ENCODE results near the gene BMP7.
"Not testable (repeated sequence)": the region's sequence is repeated elsewhere in the genome, so short reads cannot be mapped to it uniquely, and the experiment has no call there.

Gene BMP7

DNA sequence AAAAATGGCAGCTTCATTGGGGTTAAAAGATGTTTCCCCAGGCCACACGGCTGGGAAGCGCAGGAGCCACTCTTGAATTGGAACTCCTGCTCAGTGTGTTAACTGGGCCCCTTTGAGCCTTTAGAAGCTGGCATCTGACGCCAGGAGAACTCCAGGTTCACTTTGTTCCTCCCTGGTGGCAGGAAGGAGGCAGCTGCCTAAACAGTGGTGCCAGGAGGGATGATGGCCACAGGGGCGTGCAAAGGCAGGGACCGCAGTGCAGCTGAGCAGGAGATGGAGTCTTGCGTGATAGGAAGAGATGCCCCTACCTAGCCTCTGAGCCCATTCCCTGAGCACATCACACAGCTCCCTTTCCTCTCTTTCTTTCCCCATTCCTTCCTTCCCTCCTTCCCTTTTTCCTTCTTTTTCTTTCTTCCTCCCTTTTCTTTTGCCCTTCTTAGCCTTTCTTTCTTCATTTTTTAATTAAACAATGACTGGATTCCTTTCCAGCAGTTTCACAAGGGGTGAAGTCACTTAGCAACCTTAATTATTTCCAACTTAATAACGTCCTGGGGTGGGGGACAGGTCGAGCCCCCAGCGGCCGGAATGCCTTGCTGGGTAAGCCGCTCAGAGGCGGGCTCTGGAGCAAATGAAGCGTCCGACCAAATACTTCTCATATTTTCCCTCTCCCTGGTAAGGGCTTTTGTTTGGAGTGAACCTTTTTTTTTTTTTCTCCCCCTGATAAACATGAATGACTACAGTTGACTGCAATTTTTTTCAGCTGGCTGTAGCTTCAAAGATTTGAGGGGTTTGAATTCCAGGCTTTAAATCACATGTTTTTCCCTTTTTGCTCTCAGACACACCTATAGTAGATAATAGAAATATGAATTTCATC lies 20.8 kb upstream of the BMP7 start:
- DNase-seq, result no peak

DNA sequence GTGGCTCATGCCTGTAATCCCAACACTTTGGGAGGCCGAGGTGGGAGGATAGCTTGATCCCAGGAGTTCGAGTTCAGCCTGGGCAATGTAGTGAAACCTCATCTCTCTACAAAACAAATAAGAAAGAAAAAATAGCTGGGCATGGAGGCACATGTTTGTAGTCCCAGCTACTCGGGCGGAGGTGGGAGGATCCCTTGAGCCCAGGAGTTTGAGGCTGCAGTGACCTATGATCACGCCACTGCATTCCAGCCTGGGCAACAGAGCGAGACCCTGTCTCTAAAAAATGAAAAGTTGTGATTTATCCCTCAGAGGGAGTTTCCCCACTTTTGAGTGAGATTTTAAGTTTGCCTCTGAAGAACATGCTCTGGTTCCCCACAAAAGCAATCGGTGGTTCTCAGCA lies 17.4 kb upstream of the BMP7 start:
- no peak for DNase-seq

DNA sequence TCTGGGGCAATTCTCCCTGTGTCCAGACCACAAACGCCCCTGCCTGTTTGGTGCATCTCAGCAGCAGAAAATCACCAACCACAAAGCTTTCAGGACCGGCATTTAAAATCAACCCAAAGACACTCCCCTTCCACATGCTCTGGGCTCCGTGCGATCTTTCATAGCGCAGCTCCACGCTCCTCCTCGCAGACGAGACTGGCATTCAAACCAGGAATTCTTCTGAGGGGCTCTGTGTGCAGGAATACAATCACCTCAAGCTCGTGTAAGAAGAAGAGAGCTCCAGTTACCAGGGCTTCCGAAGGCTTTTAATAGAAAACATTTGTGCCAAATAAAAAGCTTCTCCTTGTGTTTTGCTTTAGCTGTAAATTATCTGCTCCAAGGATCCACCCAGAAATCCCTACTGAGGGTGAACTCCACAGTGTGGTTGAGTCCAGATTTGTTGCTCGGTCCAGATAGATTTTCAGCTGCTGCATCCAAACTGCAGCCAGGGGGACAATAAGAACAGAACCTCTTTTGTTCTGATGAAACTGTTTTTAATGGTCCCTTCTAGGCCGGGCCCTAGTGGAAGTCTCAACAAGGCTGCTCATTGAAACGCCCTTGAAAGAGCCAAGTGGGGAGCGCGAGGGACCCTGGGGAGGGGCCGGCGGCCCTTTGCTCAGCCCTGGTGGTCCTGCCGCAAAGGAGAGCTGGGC lies 16.4 kb upstream of the BMP7 start:
- no peak for DNase-seq

DNA sequence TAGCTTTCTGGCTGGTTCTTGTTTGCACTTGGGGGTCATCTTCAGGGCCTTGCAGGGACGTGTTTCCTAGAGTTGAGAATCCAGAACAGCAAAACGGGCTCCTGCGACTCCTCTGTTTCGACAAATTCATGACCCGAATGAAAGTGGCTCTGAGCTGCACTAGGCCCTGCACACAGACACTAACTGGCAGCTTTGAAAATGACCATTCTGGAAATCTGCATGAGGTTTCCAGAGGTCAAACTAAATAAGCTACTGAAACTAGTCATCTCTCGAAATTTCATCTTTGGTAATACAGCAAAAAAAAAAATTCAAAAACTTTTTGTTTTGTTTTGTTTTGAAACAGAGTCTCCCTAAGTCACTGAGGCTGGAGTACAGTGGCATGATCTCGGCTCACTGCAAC lies 15.5 kb upstream of the BMP7 start:
- DNase-seq, result no peak

DNA sequence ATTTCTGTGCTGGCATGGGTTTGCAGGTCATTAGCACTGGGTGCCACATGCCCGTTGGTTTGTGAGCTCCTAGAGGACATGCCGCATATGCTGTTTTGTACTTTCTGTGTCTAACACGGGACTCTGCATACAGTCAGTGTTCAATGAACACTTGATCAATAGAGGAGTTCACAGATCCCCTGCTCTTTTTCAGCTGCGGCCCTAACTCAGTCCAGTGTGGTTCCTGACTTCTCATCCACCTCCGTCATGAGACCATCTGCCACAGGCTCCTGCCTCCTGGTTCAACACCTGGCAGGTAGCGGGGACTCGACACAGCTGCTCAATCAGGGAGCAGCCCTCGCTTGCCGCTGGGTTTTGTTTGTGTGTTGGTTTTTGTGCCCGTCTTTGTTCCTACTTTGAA lies 13.8 kb upstream of the BMP7 start:
- DNase-seq, result no peak

DNA sequence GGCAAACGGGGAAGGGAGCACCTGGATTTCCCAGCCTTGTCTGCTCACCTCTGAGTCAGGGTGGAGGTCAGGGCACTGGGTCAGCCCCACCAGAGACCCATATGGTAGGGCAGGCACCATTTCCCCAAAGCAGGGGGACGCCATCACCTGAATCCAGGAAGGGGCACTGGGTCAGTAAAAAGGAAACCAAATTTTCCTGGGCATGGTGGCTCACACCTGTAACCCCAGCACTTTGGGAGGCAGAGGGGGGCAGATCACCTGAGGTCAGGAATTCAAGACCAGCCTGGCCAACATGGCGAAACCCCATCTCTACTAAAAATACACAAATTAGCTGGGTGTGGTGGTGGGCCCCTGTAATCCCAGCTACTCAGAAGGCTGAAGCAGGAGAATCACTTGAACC lies 13.1 kb upstream of the BMP7 start:
- DNase-seq, result not testable (repeated sequence)

DNA sequence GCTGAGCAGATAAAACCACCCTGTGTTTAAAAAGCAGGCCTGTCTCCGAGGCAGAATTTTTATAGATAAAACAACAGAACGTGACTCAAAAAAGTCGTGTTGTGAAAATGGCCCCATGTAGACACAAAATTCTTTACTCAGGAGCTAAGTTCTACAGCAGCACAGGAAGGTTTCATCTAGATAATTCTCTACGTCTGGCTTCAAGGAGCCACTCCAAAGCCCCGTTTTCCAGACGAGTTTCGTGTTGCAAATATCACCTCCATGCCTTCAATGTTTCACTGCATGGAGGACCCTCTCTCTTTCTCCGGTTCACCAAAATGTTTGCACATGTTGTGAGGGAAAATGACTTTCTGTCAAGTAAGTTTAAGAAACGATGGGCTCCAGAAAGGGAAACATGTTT lies 12.0 kb upstream of the BMP7 start:
- DNase-seq, result no peak

DNA sequence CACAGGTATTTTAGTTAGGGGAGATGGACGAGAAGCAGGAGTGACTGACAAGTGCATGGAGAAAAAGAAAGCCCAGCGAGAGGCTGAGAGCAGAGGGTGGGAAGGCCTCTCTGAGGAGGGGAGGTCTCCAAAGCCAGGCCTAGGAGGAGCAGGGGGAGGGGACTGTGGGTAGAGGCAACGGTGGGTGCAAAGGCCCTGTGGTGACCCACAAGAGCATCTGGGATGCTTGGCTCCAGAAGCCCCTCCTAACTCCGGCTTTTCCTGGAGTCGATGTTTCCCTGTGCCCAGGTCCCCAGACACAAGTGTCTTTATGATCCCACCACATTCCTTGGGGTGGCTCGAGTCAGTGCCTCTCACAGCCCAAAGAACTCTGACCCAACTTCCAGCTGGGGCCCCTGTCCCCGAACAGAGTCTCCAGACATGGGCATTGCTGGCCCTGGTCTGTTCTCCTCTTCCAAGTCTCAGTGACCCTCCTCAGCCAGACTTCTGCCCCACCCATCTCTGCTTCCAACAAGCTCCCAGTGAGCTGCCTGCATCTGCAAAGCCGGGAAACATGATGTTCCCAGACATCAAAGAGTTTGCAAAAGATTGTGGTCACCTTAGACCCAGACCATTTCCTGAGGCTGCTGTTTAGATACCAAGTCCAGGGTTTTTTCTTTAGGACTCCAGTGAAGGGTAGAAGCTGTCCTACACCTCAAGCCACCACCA lies 11.1 kb upstream of the BMP7 start:
- no peak for DNase-seq

DNA sequence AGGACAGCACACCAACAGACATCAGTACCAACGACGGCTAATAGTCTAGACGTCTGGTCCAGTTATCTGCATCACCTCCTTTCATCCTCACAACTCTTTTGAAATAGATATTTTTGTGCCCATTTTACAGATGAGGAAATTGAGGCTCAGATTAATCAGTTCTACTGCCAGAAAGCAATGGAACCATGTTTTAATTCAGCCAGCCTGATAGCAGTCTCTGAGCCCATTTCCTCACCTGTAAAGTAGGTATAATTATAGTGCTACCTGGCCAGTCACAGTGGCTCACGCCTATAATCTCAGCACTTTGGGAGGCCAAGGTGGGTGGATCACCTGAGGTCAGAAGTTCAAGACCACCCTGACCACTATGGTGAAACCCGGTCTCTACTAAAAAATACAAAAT lies 9.8 kb upstream of the BMP7 start:
- DNase-seq, result no peak

DNA sequence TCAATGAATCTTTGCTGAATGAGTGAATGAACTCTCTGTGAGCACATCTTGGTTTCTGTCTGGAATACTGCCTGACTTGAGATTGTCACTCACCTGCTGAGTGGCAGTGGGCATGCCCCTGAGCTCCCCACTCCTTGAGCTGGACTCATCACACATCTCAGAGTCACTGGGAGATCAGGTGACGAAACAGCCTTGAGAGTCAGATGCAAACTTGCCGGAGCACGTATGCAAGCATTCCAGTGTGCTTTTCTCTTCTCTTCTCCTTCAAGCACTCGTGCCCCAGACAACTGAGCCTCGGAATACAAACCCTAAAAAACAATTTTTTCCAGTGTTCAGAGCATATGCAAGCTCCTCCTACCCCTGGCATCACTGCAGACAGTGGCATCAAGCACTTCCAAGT lies 9.4 kb upstream of the BMP7 start:
- DNase-seq, result no peak

DNA sequence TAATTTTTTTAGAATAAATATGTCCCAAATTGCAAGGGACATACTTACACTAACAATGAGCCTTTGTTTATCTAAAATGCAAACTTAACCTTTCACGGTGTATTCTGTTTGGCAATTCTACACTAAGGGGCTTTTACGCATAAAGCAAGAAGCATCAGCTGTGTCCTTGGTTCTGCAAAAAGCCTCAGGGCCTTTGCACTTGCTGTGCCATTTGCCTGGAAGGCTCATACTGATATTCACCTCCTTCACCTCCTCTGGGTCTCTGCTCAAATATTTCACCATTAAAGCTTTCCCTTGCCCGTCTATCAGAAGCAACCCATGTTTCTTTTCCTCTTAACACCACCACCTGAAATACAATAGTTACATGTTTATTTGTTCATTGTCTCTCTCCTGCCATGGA lies 8.9 kb upstream of the BMP7 start:
- DNase-seq, result no peak

DNA sequence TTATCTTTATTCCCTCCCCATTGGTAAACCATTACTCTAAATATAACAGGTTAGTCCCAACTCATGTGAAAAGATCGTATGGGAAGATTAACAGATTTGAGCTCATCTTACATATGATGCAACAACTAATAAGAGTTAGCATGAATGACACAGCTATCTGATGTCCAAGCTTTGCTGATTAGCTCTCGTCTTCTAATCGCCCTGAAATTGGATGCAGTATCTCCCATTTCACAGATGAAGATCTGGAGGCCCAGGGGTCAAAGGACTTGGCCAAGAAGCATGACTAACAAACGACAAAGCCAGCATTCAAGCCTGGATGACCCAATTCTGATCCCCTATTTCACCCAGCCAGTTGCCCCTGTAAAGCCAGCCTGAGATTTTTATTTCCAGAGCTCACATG lies 8.4 kb upstream of the BMP7 start:
- no peak for DNase-seq

DNA sequence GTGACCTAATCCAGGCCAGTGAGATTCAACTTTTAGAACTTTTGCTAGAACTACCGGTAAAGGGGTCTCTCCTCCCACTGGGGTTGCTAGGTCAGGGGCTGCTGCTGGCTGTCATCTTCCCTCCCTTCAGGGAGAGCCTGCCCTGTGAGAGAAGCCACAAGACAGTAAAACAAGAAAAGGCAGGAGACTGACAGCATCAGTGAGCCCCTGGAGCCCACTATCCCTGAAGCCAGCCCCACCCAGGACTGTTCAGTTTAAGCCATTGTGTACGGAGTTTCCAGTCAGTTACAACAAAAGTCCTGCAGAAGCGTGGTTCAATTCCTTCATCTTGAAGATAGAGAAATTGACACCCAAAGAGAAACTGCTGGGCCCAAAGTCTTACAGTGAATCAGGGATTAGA lies 7.9 kb upstream of the BMP7 start:
- no peak for DNase-seq

DNA sequence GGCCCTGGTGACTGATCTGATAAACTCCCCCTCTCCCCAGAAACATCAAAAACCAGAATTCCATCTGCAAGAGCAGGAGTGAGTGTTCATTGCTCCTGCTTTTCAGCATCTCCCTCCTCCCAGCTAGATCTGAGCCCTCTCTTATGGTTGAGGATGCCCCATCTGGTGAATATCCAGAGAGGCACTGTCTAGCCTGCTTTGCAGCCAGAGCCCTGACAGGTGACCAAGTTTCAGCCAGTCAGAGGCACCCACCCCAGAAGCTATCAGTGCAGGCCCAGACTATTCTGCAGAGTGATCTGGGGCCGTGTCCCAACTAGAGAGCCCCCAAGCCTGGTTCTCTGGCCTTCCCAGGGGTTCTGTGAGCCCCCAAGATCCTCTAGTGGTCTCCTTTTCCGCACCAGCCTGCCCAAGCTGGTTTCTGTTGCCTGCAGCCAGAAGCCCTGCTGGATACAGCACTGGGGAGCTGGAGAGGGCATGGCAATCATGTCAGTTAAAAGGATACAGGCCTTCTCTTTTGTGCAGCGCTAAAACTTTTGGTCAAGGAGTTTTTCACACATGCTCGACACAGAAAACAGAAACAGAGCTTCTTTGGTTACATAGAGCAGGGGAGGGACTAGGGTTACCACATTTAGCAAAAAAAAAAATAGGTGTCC lies 6.6 kb upstream of the BMP7 start:
- DNase-seq, result no peak

DNA sequence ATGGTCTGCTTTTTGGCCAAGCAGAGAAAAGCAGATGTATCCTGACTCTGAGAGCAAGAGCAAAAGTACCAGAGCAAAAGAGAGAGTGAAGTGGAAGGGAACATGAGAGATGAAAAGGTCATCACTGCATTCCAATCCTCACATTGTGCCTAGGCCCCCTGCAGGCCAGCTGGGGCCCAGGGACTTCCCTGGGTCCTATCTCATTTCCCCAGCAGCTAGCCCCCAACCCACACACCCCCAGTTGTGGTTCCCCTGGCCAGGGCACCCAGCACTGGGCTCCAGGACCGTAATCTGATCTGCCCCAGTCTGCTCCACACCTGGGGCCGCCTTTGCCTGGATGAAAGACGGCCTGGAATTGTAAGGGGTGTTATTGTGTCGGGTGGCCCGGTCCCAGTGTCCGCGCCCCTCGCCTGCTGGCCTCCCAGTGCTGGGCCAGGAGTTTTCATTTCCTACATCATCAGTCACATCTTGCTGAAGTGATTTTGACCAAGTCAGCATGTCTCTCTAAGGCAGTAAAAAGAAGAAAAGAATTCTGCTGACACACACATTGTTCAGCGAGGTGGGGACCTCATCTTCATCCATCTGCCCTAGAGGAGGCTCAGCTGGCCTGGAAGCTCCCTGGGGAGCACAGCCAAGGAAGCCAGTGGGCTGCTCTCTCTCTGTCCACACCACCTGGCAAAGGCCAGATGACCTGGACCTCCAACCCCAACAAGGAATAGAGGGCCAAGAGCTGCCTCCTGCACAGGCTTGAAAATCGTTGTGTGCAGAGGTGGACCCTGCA lies 4.0 kb upstream of the BMP7 start:
- no peak for DNase-seq

DNA sequence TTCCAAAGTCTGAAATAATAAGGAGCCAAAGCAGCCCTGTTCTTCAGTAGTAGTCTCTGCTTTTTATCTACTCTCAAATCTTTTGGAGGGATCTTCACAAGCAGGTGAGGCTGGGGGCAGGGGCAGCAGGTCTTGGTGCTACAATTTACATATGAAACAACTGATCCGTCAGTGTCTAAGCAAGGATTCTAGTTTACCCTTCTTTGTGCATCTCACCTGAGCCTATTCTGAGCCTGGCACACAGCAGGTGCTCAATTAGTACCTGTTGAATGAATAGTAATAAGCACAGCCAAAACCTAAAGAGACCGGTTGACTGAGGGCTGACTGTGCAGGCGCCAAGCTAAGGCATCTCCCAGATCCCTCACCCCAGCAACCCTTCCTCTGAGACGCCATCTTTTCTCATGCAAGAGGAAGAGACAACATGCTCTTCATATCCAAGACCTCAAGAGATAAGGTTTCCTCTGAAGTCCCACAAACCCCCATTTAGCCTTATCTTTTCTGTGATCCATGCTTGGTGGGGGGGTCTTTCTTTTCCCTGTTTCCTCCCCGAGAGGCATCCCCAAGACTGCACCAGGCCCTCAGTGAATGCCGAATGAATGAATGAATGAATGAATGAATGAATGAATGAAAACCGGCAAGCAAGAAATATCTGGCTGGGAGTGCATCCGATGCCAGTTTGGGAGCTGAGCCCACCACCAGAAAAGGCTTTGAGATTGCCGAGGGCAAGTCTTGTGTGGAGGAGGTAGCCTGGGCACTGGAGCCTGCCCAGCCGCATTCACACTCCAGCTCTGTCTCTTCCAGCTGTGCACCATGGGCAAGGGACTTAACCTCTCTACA lies 2.9 kb upstream of the BMP7 start:
- no peak for DNase-seq

DNA sequence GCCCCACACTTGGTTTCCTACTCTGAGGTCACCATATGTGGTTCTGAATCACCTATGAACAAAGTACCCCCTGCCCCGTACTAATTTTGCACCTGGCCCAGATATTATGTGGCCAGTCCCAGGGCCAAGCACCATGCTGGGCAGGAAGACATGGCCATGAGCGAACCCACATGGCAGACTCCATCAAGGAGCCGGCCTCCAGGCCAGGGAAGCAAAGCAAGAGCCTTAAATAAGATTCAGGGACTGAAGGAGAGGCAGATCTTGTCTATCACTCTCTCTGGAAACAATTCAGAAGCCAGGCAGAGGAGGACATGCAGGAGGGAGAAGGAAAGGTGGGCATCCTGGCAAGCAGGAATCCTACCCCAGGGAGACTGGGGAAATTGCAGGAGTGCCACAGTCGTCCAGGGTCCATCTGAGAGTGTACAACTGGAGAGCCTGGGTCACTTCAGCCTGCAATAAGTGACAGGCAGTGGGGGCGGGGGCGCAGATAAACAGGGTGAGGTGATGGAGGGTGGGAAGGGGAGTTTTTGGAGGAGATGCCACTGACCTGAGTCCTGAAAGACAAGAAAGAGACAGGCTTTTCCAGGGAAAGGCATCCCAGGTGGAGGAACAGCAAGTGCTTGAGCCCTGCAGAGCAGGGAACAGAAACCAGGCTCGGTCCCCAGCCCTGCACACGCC lies 2.1 kb upstream of the BMP7 start:
- no peak for DNase-seq

DNA sequence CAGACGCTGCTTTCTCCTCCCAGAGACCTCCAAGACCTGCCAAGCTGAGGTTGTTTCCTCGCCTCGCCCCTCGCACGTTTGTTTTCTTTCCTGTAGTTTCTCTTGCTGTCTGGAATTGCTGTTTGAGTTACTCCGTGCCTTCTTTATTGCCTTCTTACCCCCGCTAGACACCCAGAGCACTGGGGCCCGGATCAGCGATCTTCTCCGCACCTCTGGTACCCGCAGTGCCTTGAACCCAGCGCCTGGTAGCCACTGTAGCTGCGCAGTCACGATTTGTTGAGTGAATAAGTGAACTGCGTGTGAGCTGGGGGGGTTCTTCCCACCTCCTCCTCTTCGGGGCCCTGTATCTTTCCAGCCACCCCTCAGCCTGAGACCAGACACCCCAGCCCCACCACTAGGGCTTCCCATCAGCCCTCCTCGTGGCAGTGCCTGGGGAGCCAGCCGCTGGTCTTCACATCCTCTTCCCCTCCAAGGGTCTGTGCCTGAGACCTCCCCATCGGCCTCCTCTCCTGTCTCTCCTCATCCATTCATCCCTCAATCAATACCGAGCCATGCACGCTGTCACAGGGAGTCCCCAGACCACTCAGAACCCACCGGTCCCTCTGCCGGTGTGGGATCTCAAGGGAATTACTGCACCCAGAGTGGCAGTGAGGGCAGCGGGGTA lies 849 bp upstream of the BMP7 start:
- DNase-seq, result no peak

DNA sequence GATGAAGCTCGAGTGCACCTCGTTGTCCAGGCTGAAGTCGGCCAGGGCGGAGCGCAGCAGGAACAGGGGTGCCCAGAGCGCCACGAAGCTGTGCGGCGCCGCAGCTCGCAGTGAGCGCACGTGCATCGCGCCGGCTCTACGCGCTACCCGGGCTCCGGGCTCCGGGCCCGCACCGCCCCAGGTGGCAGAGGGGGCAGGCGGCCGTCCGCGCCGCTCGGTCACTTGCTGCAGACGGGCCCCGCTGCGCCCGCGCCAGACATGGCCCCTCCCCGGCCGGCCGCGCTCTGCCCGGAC lies 497 bp downstream of the BMP7 start:
- DNase-seq, result no peak

DNA sequence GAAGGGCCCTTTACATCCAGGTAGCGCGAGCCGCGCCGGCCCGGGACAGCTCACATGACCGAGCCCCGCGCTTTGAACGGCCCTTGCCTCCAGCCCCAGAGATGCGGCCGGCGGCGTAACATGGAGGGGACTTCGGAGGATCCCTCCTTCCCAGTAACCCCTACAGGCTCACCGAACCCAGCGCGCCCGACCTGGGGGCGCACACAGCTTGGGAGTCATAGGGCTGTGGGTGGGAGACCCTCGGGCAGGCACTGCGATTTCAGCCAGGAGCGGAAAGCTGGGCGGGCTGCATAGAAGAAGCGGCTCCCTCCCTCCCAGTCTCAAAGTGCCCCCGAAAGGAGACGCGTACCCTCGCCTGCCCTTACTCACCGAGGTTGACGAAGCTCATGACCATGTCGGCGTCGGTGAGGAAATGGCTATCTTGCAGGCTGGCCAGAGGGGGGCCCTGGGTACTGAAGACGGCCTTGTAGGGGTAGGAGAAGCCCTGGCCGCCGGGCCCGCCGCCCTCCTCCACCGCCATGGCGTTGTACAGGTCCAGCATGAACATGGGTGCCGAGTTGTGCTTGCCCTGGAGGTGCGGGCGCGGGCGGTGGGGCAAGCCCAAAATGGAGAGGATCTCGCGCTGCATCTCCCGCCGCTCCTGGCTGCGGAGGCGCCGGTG lies 975 bp downstream of the BMP7 start:
- DNase-seq, result no peak
